GM18526 (cell line): ENCODE measurements around the gene UACA.

Source experiments
- POLR2A ChIP-seq: IDR thresholded peaks from 3 replicates; pipeline ENCODE4 v1.6.1; 2011; ENCODE audit not compliant: insufficient read length; ENCODE audit errors: extremely low read depth

The UACA gene

DNA sequence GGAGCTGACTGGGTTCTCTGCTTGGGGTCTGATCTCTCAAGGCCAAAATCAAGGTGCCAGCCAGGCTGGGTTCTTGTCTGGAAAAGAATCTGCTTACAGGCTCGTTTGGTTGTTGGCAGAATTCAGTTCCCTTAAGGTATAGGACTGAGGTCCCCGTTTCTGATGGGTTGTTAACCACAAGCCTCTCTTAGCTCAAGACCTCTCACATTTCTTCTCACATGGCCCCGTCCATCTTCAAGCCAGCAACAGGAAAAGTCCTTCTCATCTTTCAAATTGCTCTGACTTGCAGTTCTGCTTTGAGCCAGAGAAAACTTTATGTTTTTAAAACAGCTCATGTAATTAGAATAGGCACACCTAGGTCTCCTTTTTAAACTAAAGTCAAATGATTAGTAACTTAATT is 20.4 kb downstream of the UACA start:
- TF ChIP-seq POLR2A: no peak

DNA sequence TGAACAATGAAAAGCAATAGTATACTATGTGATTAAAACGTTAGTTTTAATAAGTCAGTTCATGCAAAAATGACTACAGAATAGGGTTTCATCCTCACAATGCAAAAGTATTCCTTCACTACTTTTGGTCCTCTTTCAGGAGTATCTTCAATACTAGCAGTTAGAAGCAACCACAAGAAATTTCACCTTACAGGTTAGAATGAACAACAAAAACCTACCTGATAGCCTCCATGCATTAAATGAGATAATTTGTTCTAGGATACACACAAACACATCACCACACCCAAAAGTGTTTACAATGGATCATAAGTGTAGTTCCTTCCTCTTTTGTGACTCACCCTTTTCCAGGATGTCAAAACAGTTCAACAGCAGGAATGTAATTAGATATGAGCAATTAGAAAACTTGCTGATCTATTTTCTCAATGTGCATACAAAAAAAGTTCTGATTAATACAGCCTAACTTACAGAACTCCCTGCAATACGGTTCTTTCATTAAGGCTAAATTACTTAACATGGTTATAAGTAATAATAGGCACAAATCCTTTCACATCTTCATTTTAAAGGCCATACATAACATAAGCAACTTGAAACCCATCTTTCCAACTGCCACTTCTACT is 21.6 kb downstream of the UACA start:
- TF ChIP-seq POLR2A: no peak

DNA sequence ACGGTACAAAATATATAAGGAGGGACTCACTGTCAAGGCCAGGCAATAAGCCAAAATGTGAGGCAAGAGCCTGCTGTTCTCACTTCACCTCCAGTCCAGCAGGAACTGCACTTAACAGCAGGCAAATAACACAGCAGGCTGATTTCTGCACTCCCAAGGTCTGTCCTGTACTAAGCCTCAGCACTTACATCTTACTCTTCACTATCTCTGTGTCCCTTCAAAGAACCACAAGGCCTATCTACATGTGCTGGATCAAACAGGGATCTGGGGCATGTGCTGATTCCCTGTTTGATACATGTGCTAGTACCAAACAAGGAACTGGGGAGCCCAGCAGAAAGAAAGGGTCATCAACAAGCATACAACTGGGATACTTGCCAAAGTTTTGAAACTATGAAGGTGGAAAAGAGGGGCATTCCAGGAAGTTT is 22.2 kb downstream of the UACA start:
- TF ChIP-seq POLR2A: no peak

DNA sequence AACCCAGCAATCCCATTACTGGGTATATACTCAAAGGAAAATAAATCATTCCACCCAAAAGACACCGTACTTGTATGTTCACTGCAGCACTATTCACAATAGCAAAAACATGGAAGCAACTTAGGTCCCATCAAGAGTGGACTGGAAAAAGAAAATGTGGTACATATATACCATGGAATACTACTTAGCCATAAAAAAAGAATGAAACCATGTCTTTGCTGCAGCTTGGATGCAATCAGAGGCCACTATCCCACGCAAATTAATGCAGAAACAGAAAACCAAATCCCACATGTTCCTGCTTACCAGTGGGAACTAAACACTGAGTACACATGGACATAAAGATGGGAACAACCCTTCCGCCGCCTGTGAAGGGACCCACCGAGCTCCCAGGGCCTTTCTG is 34.2 kb downstream of the UACA start:
- TF ChIP-seq POLR2A: no peak

DNA sequence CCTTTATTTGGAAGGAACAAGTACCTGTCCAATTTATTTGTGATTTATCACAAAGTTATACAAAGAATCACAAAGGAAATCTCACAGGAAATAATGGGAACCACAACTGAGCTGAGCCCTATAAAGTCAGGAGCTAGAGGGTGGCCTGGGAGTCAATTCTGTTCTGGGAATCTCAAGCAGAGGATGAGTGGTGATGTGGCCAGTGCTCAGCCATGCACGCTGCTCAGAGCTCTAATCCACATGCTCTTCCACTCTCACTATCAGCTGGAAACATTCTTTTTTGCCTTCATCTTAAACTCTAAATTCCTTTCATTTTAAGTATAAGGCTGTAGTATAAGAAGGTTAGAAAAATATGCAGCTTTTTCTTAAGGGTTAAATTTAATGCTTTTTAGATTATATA is 36.6 kb downstream of the UACA start:
- no peak for TF ChIP-seq POLR2A

DNA sequence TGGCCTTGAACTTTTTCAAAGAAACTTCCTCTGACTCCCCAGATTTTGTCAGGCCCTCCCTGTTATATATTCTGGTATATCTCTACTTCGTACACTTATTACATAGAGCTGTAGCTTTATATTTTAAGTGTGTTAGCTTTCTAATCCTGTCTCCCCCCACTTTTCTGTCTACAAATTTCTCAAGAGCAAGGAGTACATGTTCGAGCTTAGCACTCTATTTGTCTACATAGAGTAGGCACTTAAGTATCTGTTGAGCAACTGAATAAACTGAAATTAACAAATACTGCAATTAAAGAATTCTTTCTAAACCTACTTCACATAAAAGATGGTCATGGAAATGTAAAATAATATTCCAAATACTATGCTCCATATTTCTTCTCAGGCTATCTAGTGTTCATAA is 39.4 kb downstream of the UACA start:
- no peak for TF ChIP-seq POLR2A

DNA sequence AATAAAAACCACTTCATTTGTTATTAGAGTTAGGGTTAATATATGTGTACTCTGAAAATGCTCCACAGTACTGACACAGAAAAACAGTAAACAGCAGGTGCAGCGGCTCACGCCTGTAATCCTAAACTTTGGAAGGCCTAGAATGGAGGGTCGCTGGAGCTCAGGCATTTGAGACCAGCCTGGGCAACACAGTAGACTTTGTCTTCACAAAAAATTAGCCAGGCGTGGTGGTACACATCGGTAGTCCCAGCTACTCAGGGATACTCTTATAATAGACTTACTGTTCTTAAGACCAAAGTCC is 40.3 kb downstream of the UACA start:
- no peak for TF ChIP-seq POLR2A

DNA sequence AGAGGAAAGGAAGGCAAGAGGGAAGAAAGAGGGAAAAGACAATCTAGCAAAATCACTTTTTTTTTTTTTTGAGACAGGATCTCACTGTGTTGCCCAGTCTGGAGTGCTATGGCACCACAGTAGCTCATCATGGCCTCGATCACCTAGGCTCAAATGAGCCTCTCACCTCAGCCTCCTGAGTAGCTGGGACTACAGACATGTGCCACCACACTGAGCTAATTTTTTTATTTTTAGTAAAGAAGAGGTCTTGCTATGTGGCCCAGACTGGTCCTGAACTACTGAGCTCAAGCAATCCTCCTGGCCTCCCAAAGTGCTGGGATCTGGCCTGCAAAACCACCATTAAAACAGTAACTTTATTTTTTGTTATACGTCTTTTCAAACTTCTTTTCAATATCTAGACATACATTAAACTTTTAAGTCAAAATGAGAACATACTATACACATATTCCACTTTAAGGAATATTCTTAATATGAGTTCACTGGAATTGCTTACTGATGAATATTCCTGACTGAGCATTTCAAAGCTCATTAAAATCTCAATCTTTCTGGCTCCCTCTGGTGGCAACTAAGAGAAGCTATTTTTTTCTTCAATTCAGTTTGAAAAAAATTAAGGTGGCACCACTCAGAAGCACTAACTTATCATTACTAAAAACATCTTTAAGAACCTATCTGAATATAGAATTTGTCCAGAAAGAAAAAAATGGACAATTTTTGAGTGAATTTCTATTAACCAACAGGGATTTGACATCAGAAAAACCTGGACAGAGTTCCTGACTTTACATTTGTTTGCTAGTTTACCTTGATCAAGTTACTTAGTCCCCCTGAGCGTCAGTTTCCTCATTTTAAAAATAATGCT is 40.9 kb downstream of the UACA start:
- TF ChIP-seq POLR2A: no peak

DNA sequence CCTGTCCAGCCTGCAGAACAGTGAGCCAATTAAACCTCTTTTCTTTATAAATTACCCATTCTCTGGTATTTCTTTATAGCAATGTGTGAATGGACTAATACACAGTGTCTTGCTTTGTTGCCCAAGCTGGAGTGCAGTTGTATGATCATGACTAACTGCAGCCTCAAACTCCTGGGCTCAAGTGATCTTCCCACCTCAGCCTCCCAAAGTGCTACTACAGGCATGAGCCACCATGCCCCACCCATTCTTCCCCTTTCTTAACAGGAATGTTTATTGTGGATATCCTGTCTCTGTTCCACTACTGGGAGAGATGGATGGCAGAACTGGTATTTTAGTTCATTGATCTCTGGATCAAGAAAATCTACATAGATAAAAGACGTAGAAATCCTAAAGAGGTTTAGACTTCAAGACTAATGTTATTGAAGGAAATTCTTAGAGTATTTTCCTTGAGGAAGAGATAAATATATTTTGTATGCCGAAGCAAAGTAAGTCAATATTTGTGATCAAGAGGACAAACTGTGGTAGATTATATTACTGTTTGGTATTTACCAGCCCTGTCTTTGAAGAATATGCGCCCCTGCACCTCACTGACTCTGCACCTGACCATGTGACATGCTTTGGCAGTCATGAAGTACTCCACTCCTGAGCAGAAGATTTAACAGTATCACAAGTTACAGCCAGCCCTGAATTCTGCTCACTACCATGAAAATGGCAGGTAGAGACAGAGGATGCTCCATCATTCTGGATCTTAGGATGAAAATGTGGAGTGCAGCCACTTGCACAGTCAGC is 42.9 kb downstream of the UACA start:
- TF ChIP-seq POLR2A: no peak

DNA sequence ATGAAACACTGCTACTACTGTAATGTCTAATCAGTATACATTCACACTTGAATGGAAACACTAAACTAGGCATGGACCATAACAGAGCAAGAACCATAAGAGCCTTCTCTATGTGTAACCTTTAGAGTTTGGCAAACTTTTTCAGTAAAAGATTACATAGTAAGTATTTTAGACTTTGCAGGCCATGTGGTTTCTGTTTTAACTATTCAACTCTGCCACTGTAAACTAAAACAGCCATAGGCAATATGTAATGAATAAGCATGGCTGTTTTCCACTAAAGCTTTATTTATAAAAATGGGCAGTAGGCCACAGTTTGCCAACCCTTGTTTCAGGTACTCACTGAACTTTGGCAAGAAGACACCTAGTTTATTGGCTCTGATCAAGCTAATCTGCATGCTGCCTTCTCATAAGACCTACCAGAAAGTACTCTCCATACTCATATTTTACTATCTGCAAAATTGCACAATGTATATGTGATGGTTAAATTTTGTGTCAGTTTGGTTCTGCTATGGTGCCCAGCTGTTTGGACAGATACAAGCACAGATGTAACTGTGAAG is 46.0 kb downstream of the UACA start:
- no peak for TF ChIP-seq POLR2A

DNA sequence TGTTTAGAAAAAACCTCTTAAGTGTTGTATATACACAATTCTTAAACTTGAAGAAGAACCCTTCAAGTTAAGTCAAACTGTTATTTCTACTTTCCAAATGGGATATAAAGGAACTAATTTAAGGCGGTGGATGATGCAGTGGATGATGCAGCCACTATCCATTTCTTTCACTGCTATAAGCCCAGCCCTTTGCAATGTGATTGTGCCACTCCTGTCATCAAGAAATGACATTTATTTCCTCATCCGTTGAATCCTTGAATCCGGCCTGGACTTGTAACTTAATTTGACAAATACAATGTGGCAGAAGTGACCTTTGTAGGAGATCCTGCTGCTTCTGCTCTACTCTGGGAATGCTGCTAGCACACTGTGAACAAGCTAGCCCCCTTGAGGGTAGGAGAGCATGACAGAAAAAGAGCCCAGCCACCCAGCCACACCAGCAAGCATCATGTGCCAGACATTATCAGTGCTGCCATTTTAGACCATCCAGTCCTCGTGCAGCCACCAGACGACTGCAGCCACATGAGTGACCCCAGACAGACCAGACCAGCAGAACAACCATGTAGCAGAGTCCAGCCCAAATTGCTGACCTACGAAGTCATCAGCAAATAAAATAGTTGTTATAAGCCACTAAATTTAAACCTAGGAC is 47.4 kb downstream of the UACA start:
- TF ChIP-seq POLR2A: no peak

DNA sequence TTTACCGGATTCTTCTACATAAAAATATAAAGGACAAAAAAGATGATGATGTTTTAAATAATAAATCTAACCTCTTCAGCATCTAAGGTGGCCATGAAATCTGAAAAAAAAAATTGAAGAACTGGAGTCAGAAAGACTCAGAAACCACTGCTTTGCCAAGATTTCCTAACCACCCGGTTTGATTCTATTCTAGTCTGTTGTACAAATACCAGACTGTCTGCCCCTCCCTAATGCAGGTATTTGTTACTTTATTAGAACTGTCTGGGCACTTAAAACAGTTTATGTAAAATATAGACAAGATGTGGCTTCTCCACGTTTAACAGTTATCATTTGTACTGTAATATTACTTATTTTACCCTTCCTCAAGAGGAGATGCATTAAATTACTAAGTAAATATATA is 48.8 kb downstream of the UACA start:
- TF ChIP-seq POLR2A: no peak

DNA sequence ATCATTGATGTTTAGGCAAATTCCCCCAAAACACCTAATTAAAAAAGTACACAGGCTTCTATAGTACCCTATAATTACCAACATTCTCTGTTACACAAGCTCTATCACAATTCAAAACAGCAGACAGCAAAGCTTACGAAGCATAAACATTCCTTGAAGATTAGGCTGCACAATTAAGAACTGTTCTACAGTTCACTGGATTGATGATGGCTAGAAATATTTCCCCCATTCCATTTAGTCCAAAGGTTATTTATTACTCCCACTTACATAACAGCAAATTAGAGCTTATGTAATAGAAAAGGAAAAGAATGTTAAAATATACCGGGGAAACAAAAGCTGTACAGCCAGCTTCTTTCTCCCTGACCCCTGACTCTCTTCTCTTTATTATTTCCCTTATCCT is 49.3 kb downstream of the UACA start:
- no peak for TF ChIP-seq POLR2A

DNA sequence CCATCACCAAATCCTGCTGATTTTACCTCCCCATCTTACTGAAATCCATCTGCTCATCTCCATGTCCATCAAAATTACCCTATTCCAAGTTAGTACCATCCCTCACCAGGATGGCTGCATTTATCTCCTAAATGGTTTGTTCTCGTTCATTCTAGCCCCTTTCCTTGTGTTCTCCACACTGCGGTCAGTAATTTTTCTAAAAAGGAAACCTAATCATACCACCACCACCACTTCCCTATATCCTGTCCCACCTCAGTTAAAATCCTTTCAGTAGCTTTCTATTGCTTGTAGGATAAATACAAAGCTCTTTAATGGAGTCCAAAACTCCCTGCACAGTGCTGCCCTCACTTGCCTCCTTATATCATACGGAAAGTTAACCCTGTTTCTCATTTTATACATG is 51.1 kb downstream of the UACA start:
- TF ChIP-seq POLR2A: no peak

DNA sequence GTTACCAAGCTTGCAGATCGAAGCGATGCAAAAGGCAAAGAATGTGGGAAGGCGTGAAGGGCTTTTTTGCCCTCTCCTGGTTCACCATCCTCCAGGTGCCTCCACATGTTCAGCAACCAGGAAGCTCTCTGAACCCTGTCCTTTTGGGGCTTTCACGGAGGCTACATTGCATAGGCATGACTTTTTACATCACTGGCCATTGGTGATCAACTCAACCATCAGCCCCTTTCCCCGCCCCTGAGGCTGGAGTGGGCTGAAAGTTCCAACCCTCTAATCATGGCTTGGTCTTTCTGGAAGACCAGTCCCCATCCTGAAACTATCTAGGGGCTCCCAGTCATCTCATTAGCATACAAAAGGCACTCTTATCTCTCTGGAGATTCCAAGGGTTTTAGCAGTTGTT is 52.6 kb downstream of the UACA start:
- TF ChIP-seq POLR2A: no peak
